Measurements from ENCODE around the gene PXT1. TPM values are rescaled to one million over a fixed set of nuclear protein-coding genes. Genes with fewer than 3 reads are reported as not detected.

PXT1 gene
- total RNA-seq, 1 donor from 2014 or later: not detected

- no peak for DNase-seq
Measured at GRCh38 chr6:36346486-36347273, 96.0 kb downstream of the PXT1 start.

- no peak for DNase-seq
Measured at GRCh38 chr6:36345681-36346466, 96.8 kb downstream of the PXT1 start.

GRCh38 chr6:36343109-36343680 lies 99.5 kb downstream of the PXT1 start:
- no peak for DNase-seq

- DNase-seq: peak; percentile 75
Measured at GRCh38 chr6:36340618-36341454, 101.8 kb downstream of the PXT1 start.

Small RNA genes within 50 kb of the gene (small RNA-seq; reads per million reads assigned to genes)
- not detected for gene RN7SL502P (ENCODE audit: low replicate concordance)

Other genes starting within 250 kb of the PXT1 start
- 13.4 TPM for gene BRPF3, start 246.1 kb downstream of the PXT1 start, total RNA-seq
- not detected for gene PNPLA1, start 172.8 kb downstream of the PXT1 start, total RNA-seq
- gene BNIP5, start 106.0 kb downstream of the PXT1 start, total RNA-seq: not detected
- 0.21 TPM for gene ETV7, start 55.2 kb downstream of the PXT1 start, total RNA-seq
- 85.1 TPM for gene KCTD20, start 146 bp upstream of the PXT1 start, total RNA-seq
- 30.5 TPM for gene STK38, start 104.6 kb upstream of the PXT1 start, total RNA-seq
- 285 TPM for gene SRSF3, start 151.5 kb upstream of the PXT1 start, total RNA-seq
- gene CDKN1A, start 235.9 kb upstream of the PXT1 start, total RNA-seq: 99.0 TPM

Data from tongue (tissue), 3 donors.